Adrenal gland (tissue), 12 donors: ENCODE data around the gene PARP6. TPM values are rescaled to one million over a fixed set of nuclear protein-coding genes. Genes with fewer than 3 reads are reported as not detected.
A peak's percentile ranks its signal among the peaks of the same experiment; 100 is the strongest.

Experiments
- DNase-seq, 7 donors: peaks; one replicate each; pipeline ENCODE4 v3.0.0-alpha.2; 2019 to 2020
- H3K27ac ChIP-seq, 5 donors: fragments of 200-600 bp; sonication (generic) in 4 of 5; 1 replicate in 3 of 5; 2 replicates in 2 of 5; pipeline versions ENCODE4 v1.5.1 to v1.8.0; 2016 to 2020; ENCODE audit warnings: mild to moderate bottlenecking in 1 of 5
- H3K27me3 ChIP-seq: fragments of 200-600 bp; 2 replicates; pipeline ENCODE4 v1.8.0; 2021
- H3K36me3 ChIP-seq, 2 donors: fragments of 200-600 bp; replicated peaks in 1 of 2; 1 replicate in 1 of 2; 2 replicates in 1 of 2; pipeline versions ENCODE4 v1.5.1 to v1.8.0; 2018 to 2022
- H3K4me1 ChIP-seq, 2 donors: fragments of 200-600 bp; replicated peaks in 1 of 2; 1 replicate in 1 of 2; 2 replicates in 1 of 2; pipeline versions ENCODE4 v1.5.1 to v1.8.0; 2018 to 2021
- H3K4me3 ChIP-seq, 4 donors: fragments of 200-600 bp; sonication (generic) in 3 of 4; one replicate each; pipeline ENCODE4 v1.5.1; 2016 to 2018
- H3K9me3 ChIP-seq, 3 donors: fragments of 200-600 bp; sonication (generic) in 1 of 3; replicated peaks in 1 of 3; 1 replicate in 2 of 3; 2 replicates in 1 of 3; pipeline versions ENCODE4 v1.5.1 to v1.8.0; 2016 to 2021
- POLR2A ChIP-seq, 2 donors: fragments of 450-650 bp; IDR thresholded peaks; one replicate each; pipeline ENCODE4 v1.6.1; 2017; ENCODE audit warnings: antibody characterized with exemption in 2 of 2, mild to moderate bottlenecking in 2 of 2, moderate library complexity in 1 of 2
- WGBS, 4 donors: extraction: QIAGEN DNeasy Blood & Tissue Kit in 2 of 4; methylation state at CpG; one replicate each; pipeline versions ENCODE4 v1.1.5 to v1.1.7; 2013 to 2017; 5-methylcytosine and 5-hydroxymethylcytosine counted together
- intact Hi-C, 2 donors: fragments of 100-400 bp; cut with DNase I; formaldehyde crosslinking; loops; one replicate each; pipeline versions ENCODE4 v1.14.1 to v1.15.0; 2022 to 2023
- polyA plus RNA-seq, 3 donors: library from polyadenylated mRNA; stranded (reverse); fragments of 200-250 nt in 2 of 3; fragments of 350-450 nt in 1 of 3; fragmentation: Illumina TruSeq in 1 of 3; extraction: RNeasy Lipid Tissue Mini Kit (QIAGEN cat#74804) in 1 of 3; gene quantifications; one replicate each; pipeline ENCODE4 v1.2.3, GENCODE V29; 2013 to 2014
- total RNA-seq, 9 donors: library from RNA; depleted of rRNA in 4 of 9; stranded (reverse); fragments of >200 nt in 4 of 9; fragments of 120-200 nt in 1 of 9; fragmentation: NEBNext Ultra II Directional in 1 of 9; extraction: Animal tissue kit (Norgen Biotek cat#: 25700) in 1 of 9; gene quantifications; one replicate each; pipeline versions ENCODE4 v1.1.0 to v1.2.4, GENCODE V29; 2013 to 2023
- TF ChIP-seq, protein P1 (sequence below), 6 experiments: fragments of 450-650 bp in 4 of 6; fragments of 200-600 bp in 2 of 6; sonication (generic) in 1 of 6; IDR thresholded peaks; 1 replicate in 5 of 6; 2 replicates in 1 of 6; pipeline versions ENCODE4 v1.5.1 to v1.8.0; 2016 to 2021; ENCODE audit warnings: antibody characterized with exemption in 6 of 6, mild to moderate bottlenecking in 2 of 6, moderate library complexity in 1 of 6
- donor health status: healthy with polysubstance abuse.
- donor health status: Bipolar disorder and iron deficiency.
- donor health status: DM: yes; HTN: yes; CAD: no.
- donor health status: DM: no; HTN: no; CAD: no.
- donor health status: DM: no; HTN: no; CAD: no.
- donor health status: DM: yes; HTN: yes; CAD: no.

Gene PARP6
- total and polyA plus RNA-seq, 12 donors: 37.4 to 464 (median 72.9) TPM

DNA sequence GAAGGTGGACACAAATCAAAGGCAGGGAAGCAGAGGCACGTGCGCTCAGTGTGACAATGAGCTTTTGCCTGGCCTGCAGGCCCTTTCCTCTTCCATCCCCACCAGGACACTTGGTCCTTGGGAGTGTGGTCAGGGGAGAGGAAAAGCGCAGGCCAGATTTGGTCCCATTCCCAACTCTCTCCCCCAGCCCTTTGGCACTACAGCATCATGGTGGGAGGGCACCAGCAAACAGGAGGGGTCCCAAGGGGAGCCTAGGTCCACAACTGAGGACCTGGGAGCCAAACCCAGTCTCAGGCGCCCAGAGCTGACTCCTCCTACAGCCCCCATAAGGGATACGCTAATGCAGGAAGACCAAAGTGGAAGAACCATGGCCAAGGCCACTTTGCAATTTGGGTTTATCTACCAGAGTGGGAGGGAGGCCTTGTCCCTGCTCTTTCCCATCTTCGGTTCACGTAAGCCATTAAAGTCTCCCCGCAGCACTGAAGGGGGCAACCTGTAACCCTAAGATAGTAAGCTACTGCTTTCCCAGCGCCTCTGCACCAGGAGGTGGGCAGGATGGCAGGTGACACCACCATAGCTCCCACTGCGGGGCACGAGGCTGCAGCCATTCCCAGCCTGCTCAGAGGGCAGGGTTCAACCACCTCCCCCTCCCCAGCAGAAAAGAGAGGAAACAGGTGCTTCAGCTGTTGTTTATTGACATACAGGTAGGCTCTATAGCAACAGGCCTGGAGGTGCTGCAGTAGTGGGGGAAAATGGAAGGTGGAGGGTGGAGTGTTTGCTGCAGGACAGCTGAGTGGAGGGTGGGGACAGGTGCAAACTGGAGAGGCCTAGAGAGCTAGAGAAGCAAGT is 73.8 kb downstream of the PARP6 start:
- DNase-seq: no peak
- H3K27me3 ChIP-seq: no peaks in the 10 kb centered on the region
- H3K27ac ChIP-seq: no peak overlapping the region
- no peak for TF ChIP-seq POLR2A (IDR thresholded peaks at IDR 0.05)
- TF ChIP-seq, protein P1, sequence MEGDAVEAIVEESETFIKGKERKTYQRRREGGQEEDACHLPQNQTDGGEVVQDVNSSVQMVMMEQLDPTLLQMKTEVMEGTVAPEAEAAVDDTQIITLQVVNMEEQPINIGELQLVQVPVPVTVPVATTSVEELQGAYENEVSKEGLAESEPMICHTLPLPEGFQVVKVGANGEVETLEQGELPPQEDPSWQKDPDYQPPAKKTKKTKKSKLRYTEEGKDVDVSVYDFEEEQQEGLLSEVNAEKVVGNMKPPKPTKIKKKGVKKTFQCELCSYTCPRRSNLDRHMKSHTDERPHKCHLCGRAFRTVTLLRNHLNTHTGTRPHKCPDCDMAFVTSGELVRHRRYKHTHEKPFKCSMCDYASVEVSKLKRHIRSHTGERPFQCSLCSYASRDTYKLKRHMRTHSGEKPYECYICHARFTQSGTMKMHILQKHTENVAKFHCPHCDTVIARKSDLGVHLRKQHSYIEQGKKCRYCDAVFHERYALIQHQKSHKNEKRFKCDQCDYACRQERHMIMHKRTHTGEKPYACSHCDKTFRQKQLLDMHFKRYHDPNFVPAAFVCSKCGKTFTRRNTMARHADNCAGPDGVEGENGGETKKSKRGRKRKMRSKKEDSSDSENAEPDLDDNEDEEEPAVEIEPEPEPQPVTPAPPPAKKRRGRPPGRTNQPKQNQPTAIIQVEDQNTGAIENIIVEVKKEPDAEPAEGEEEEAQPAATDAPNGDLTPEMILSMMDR (IDR thresholded peaks at IDR 0.05): no peak
- no peaks in the 10 kb centered on the region for H3K9me3 ChIP-seq
- peaks cover 0 to 53% of the 10 kb centered on the region in 2 donors for H3K36me3 ChIP-seq
- no peak overlapping the region for H3K4me3 ChIP-seq
- 63 to 74% (median 69%) methylated on average over 3 to 11 of the region's 11 CpGs for WGBS, 4 donors
- peaks cover 0 to 23% of the 10 kb centered on the region in 2 donors for H3K4me1 ChIP-seq
- intact Hi-C loops: loop anchor here in 1 of 2 donors (5.0 kb wide), 2 partner anchors 34 to 89 kb away; partner anchors contain the start of gene PKM

DNA sequence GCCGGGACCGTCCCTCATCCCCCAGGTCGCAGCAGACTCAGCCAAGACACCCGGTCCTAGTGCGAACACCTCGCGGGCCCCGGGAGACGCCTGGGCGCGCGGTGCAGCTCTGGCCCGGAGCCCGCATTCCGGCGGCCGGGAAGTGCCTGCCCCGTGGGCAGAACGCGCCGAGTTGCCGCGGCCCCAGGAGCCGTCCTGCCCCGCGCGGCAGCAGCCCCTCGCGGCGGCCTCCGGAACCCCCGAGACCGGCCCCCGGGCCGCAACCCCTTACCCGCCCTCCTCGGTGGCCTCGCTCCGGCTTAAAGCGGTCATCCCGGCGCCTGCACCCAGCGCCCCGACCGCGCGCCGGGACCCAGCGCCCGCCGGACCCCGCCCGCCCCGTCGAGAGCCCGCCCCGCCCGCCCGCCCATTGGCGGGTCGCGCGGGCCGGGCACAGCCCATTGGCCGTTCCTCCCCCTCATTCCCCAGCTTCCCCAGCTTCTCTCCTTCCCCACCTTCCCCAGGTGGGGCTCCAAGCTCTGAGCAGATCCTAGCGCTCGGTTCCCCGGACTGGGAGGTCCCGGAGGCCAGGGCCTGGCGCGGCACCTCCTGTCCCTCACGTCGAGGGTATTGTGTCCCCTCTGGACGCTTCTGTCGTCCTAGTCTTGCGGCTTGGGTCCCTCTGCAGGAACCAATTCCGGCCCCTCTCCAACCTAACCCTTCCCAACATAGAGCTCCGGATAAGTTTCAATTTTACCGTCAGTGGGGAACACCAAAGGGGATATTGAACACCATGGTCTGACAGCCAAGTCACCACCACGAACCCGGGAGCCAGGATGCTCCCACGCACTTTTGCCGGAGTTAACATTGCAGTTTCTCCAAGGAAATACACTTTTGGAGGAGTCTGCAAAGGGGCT is 74.6 kb downstream of the PARP6 start, which contains the start of gene GRAMD2A:
TSS of gene GRAMD2A (minus strand) at position 328 of the 896 bp plus-strand sequence.
- TF ChIP-seq, protein P1 (IDR thresholded peaks at IDR 0.05): no peak
- TF ChIP-seq POLR2A (IDR thresholded peaks at IDR 0.05): no peak
- H3K27me3 ChIP-seq: no peaks in the 10 kb centered on the region
- 10 to 61% (median 34%) methylated on average over 13 to 83 of the region's 83 CpGs for WGBS, 4 donors
- peak within 1 kb of the TSS in 1 of 4 donors; percentile 70 for H3K4me3 ChIP-seq
- no peak within 1 kb of the TSS for H3K27ac ChIP-seq
- peak in 2 of 7 donors; percentile 39 to 40 for DNase-seq
- intact Hi-C loops: loop anchor here in 1 of 2 donors (5.0 kb wide), 2 partner anchors 35 to 90 kb away; partner anchors contain the start of gene PKM
- H3K4me1 ChIP-seq: peaks cover 0 to 16% of the 10 kb centered on the region in 2 donors
- peaks cover 0 to 45% of the 10 kb centered on the region in 2 donors for H3K36me3 ChIP-seq
- no peaks in the 10 kb centered on the region for H3K9me3 ChIP-seq

DNA sequence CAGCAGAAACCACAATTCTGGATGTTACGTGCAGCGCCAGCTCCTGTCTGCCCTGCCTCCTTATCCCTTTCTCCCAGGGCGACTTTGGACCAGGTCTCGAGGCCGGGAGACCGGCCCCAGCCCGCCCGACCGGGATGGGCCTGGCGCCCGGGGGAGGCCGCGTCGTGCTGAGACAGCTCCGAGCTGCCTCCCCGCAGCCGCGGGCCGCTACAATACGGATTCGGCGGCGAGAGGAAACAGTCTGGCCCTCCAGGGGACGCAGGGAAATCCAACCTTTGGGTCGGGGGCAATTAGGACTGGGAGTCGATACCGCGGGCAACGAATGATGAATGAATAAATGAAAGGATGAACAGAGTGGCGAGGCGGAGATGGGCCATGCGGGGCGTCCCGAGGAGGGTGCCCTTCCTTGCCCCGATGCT is 75.3 kb downstream of the PARP6 start:
- Histone ChIP-seq H3K27me3 (no peaks in the 10 kb centered on the region), H3K36me3 (peaks cover 0 to 38% of the 10 kb centered on the region in 2 donors), H3K27ac (no peak overlapping the region), H3K4me3 (peak overlapping the region in 1 of 4 donors; percentile 70), H3K4me1 (peaks cover 0 to 15% of the 10 kb centered on the region in 2 donors), H3K9me3 (no peaks in the 10 kb centered on the region)
- no peak for DNase-seq
- TF ChIP-seq POLR2A (IDR thresholded peaks at IDR 0.05): no peak
- 8 to 38% (median 15%) methylated on average over 12 to 35 of the region's 35 CpGs for WGBS, 4 donors
- intact Hi-C loops: loop anchor here in 1 of 2 donors (5.0 kb wide), 2 partner anchors 35 to 90 kb away; partner anchors contain the start of gene PKM

DNA sequence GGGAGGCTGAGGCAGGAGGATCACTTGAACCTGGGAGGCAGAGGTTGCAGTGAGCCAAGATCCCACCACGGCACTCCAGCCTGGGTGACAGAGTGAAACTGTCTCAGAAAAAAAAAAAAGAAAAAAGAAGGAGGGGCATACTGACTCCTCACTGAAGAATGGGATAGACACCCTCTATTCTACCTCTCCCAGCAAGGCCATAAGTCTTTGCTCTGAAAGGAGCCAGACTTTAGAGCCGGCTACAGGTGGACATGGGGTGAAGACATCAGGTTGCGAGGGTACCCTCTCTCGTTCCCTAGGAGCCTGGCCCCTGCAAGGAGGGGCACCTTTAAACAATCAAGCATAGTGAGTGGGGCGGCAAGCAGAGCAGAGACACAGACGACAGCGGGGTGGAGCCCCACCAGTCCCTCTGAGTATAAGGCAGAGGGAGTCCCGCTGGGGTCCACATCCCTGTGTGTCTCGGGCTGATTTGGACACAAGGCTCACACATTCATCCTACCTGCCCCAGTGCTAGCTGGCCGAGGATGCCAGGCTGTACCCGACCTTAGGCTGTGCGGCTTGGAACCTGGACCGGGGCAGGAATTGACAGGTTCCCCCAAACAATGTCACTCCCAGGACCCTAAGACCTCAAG is 75.8 kb downstream of the PARP6 start:
- no peaks in the 10 kb centered on the region for H3K9me3 ChIP-seq
- H3K27me3 ChIP-seq: no peaks in the 10 kb centered on the region
- intact Hi-C loops: loop anchor here in 1 of 2 donors (5.0 kb wide), 2 partner anchors 36 to 91 kb away; partner anchors contain the start of gene PKM
- TF ChIP-seq, protein P1 (IDR thresholded peaks at IDR 0.05): no peak
- TF ChIP-seq POLR2A (IDR thresholded peaks at IDR 0.05): no peak
- no peak overlapping the region for H3K4me3 ChIP-seq
- no peak overlapping the region for H3K27ac ChIP-seq
- no peak for DNase-seq
- WGBS, 4 donors: 66 to 92% (median 84%) methylated on average over 8 to 13 of the region's 13 CpGs
- H3K36me3 ChIP-seq: peaks cover 0 to 33% of the 10 kb centered on the region in 2 donors
- H3K4me1 ChIP-seq: peaks cover 0 to 13% of the 10 kb centered on the region in 2 donors
